Epithelial cell of proximal tubule (primary cell): ENCODE data around the gene HMGCR. TPM values are rescaled to one million over a fixed set of nuclear protein-coding genes. Genes with fewer than 3 reads are reported as not detected.

Experiments
- DNase-seq: peaks from one replicate; pipeline ENCODE4 v3.0.0-alpha.2; 2011; ENCODE audit warnings: low read depth
- H3K4me3 ChIP-seq: 2 replicates; pipeline ENCODE4 v1.5.1; 2011; ENCODE audit warnings: low read depth, mild to moderate bottlenecking, low read length
- CTCF ChIP-seq: conservative IDR thresholded peaks from 2 replicates; pipeline ENCODE4 v1.5.1; 2012; ENCODE audit warnings: low read depth, mild to moderate bottlenecking, low read length
- total RNA-seq: library from RNA; depleted of rRNA; stranded (reverse); fragments of >200 nt; gene quantifications from 2 replicates; pipeline ENCODE4 v1.2.3, GENCODE V29; 2015

HMGCR gene
- total RNA-seq, 1 donor from 2014 or later: 43.9 TPM

- no peak for TF ChIP-seq CTCF
- H3K4me3 ChIP-seq: no peak overlapping the region
- DNase-seq: no peak
Observed at GRCh38 chr5:75356719-75357118, 19.7 kb downstream of the HMGCR start.

- no peak for DNase-seq
Observed at GRCh38 chr5:75358117-75358516, 21.1 kb downstream of the HMGCR start.

GRCh38 chr5:75361310-75361709, 24.3 kb downstream of the HMGCR start:
- DNase-seq: no peak
- TF ChIP-seq CTCF: no peak
- no peak overlapping the region for H3K4me3 ChIP-seq

More at GRCh38 chr5:75358117-75358516, 21.1 kb downstream of the HMGCR start:
- TF ChIP-seq CTCF: no peak
- no peak overlapping the region for H3K4me3 ChIP-seq

- no peak overlapping the region for H3K4me3 ChIP-seq
- no peak for TF ChIP-seq CTCF
- DNase-seq: no peak
Observed at GRCh38 chr5:75362474-75362975, 25.5 kb downstream of the HMGCR start.

- no peak for DNase-seq
- no peak for TF ChIP-seq CTCF
- no peak overlapping the region for H3K4me3 ChIP-seq
Observed at GRCh38 chr5:75363111-75363510, 26.1 kb downstream of the HMGCR start.

GRCh38 chr5:75363726-75364495, 26.9 kb downstream of the HMGCR start:
- H3K4me3 ChIP-seq: no peak overlapping the region
- no peak for DNase-seq
- TF ChIP-seq CTCF: no peak
